Vagina (tissue), 2 donors: ENCODE results near the gene TNS4.

ENCODE experiments used
- CTCF ChIP-seq, 3 experiments: fragments of 450-650 bp in 2 of 3; fragments of 200-600 bp in 1 of 3; sonication (generic) in 1 of 3; IDR thresholded peaks; one replicate each; pipeline ENCODE4 v1.5.1; 2017 to 2019; ENCODE audit warnings: antibody characterized with exemption in 3 of 3, mild to moderate bottlenecking in 2 of 3, moderate library complexity in 2 of 3
- POLR2A ChIP-seq, 2 donors: fragments of 450-650 bp; IDR thresholded peaks; one replicate each; pipeline ENCODE4 v1.6.1; 2017; ENCODE audit warnings: antibody characterized with exemption in 2 of 2, mild to moderate bottlenecking in 2 of 2, moderate library complexity in 2 of 2
- POLR2AphosphoS5 ChIP-seq, 2 donors: sonication (generic); formaldehyde crosslinking; IDR thresholded peaks; one replicate each; pipeline ENCODE4 v1.9.0; 2017; ENCODE audit warnings: antibody characterized with exemption in 2 of 2, mild to moderate bottlenecking in 2 of 2, low read depth in 1 of 2; ENCODE audit not compliant: insufficient read depth in 1 of 2

DNA sequence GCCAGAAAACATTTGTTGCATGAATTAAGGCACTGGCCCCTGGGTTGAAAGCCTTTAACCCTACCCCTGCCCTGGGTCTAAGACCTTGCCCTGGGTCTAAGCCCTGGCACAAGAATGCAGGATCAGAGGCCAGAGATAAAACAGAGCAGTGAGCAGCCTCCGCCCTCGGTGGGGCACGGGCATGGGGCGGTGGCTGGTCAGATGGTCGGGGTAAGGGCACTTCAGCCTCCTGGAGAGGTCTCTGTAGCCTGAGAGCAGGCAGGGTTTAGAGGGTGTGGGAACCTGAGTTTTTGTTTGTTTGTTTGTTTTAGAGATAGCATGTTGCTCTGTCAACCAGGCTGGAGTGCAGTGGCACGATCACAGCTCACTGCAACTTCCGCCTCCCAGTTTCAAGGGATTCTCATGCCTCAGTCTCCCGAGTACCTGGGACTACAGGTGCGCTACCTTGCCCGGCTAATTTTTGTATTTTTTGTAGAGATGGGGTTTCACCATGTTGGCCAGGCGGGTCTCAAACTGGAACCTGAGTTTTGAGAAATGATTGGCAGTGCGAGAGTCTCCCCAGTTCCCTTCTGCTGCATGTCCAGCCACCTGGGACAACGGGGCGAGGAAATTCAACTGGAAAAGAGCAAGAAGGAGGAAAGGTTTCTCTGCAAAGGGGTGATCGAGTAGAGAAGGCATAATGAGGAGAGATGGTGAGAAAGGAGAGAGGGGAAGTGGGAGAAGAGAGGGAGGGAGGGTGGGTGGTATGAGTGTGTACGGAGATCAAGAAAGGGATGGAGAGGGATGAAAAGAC, 27.7 kb downstream of the TNS4 start:
- no peak for TF ChIP-seq CTCF (IDR thresholded peaks at IDR 0.05)
- TF ChIP-seq POLR2A (IDR thresholded peaks at IDR 0.05): no peak
- TF ChIP-seq POLR2AphosphoS5 (IDR thresholded peaks at IDR 0.05; ENCODE audit: insufficient read depth in 1 of 2, low read depth in 1 of 2): no peak
